Kidney (tissue), 14 donors: ENCODE results near the gene RASGRP2. TPM values are rescaled to one million over a fixed set of nuclear protein-coding genes. Genes with fewer than 3 reads are reported as not detected.

Source experiments
- DNase-seq, 5 donors: peaks; one replicate each; pipeline ENCODE4 v3.0.0-alpha.2; 2013 to 2020
- FAIRE-seq: peaks from 2 replicates; lab custom pipeline; 2012; peaks lifted over from hg19 to GRCh38; lab: Jason Lieb, UNC
- H3K27ac ChIP-seq, 2 donors: one replicate each; pipeline ENCODE4 v1.7.0; 2013; ENCODE audit warnings: low read depth in 2 of 2, low read length in 2 of 2, inconsistent platforms in 1 of 2
- H3K27me3 ChIP-seq: one replicate; pipeline ENCODE4 v1.7.1; 2013; ENCODE audit warnings: low read length, inconsistent platforms; ENCODE audit not compliant: control insufficient read depth, insufficient read depth
- H3K36me3 ChIP-seq, 3 donors: one replicate each; pipeline versions ENCODE4 v1.7.0 to v1.7.1; 2013; ENCODE audit warnings: low read length in 3 of 3, control low read depth in 1 of 3, inconsistent platforms in 1 of 3; ENCODE audit not compliant: insufficient read depth in 3 of 3, control insufficient read depth in 2 of 3
- H3K4me1 ChIP-seq, 3 donors: one replicate each; pipeline versions ENCODE4 v1.7.0 to v1.7.1; 2013; ENCODE audit warnings: low read length in 3 of 3, inconsistent platforms in 1 of 3, low read depth in 1 of 3; ENCODE audit not compliant: control insufficient read depth in 2 of 3, insufficient read depth in 2 of 3
- H3K4me3 ChIP-seq, 3 donors: one replicate each; pipeline versions ENCODE4 v1.7.0 to v1.8.1; 2013; ENCODE audit warnings: low read length in 3 of 3, control low read depth in 1 of 3, inconsistent platforms in 1 of 3
- H3K9ac ChIP-seq, 3 donors: one replicate each; pipeline versions ENCODE4 v1.7.0 to v1.7.1; 2013; ENCODE audit warnings: low read length in 3 of 3, control low read depth in 1 of 3, inconsistent platforms in 1 of 3
- H3K9me3 ChIP-seq, 3 donors: one replicate each; pipeline versions ENCODE4 v1.7.0 to v1.7.1; 2013; ENCODE audit warnings: low read length in 3 of 3, control low read depth in 1 of 3, inconsistent platforms in 1 of 3; ENCODE audit not compliant: control insufficient read depth in 2 of 3, insufficient read depth in 1 of 3
- CTCF ChIP-seq: IDR thresholded peaks from 3 replicates; pipeline ENCODE4 v1.5.1; 2012; ENCODE audit warnings: mild to moderate bottlenecking, moderate library complexity, borderline replicate concordance; ENCODE audit not compliant: insufficient read depth; ENCODE audit errors: extremely low read depth
- intact Hi-C: fragments of 100-400 bp; cut with DNase I; formaldehyde crosslinking; loops from one replicate; pipeline ENCODE4 v1.11.1; 2022
- polyA plus RNA-seq: library from polyadenylated mRNA; stranded (reverse); fragments of 350-450 nt; fragmentation: Illumina TruSeq; extraction: RNeasy Lipid Tissue Mini Kit (QIAGEN cat#74804); gene quantifications from one replicate; pipeline ENCODE4 v1.2.3, GENCODE V29; 2014; ENCODE audit warnings: low read depth, low replicate concordance; ENCODE audit not compliant: insufficient read depth
- total RNA-seq: library from RNA; stranded (reverse); fragmentation: NEBNext Ultra II Directional; extraction: Animal tissue kit (Norgen Biotek cat#: 25700); gene quantifications from one replicate; pipeline ENCODE4 v1.2.1, GENCODE V29; 2021
- donor health status: control.
- donor health status: control.
- donor health status: control.
- donor health status: control.
- donor health status: control.
- donor health status: DM: yes; HTN: yes; CAD: no.
- donor health status: Normal renal cell carcinoma (clear cell type).

RASGRP2 gene
- total and polyA plus RNA-seq, 2 donors from 2014 or later, result 14.1 to 42.6 TPM

- DNase-seq, result no peak
- H3K27me3 ChIP-seq, result peaks cover 4% of the 10 kb centered on the region
- FAIRE-seq, result no peak
These were observed 23.8 kb downstream of the RASGRP2 start for GRCh38 chr11:64720167-64720566.

GRCh38 chr11:64719406-64719805, 24.5 kb downstream of the RASGRP2 start:
- peaks cover 5% of the 10 kb centered on the region for H3K27me3 ChIP-seq
- H3K4me1 ChIP-seq, result no peaks in the 10 kb centered on the region
- H3K9me3 ChIP-seq, result no peaks in the 10 kb centered on the region
- TF ChIP-seq CTCF, result no peak
- intact Hi-C loops, result no loop called here
- no peak overlapping the region for H3K27ac ChIP-seq
- DNase-seq, result no peak
- no peak overlapping the region for H3K4me3 ChIP-seq
- no peak overlapping the region for H3K9ac ChIP-seq
- no peak for FAIRE-seq
- no peaks in the 10 kb centered on the region for H3K36me3 ChIP-seq

More at GRCh38 chr11:64720167-64720566, 23.8 kb downstream of the RASGRP2 start:
- H3K36me3 ChIP-seq, result no peaks in the 10 kb centered on the region
- no peak overlapping the region for H3K27ac ChIP-seq
- intact Hi-C loops, result no loop called here
- TF ChIP-seq CTCF, result no peak
- H3K9ac ChIP-seq, result no peak overlapping the region
- no peak overlapping the region for H3K4me3 ChIP-seq
- H3K9me3 ChIP-seq, result no peaks in the 10 kb centered on the region
- H3K4me1 ChIP-seq, result no peaks in the 10 kb centered on the region

- peaks cover 5% of the 10 kb centered on the region for H3K27me3 ChIP-seq
- no peak for FAIRE-seq
- no peaks in the 10 kb centered on the region for H3K4me1 ChIP-seq
- DNase-seq, result no peak
- no peak for TF ChIP-seq CTCF
- H3K9ac ChIP-seq, result no peak overlapping the region
- no peaks in the 10 kb centered on the region for H3K9me3 ChIP-seq
- intact Hi-C loops, result no loop called here
- H3K27ac ChIP-seq, result no peak overlapping the region
- H3K36me3 ChIP-seq, result no peaks in the 10 kb centered on the region
- H3K4me3 ChIP-seq, result no peak overlapping the region
These were observed 25.2 kb downstream of the RASGRP2 start for GRCh38 chr11:64718780-64719124.

GRCh38 chr11:64718084-64718779, 25.7 kb downstream of the RASGRP2 start:
- H3K4me3 ChIP-seq, result no peak overlapping the region
- no peak overlapping the region for H3K9ac ChIP-seq
- no peak for FAIRE-seq
- no peaks in the 10 kb centered on the region for H3K9me3 ChIP-seq
- no peaks in the 10 kb centered on the region for H3K4me1 ChIP-seq
- no peak overlapping the region for H3K27ac ChIP-seq
- H3K27me3 ChIP-seq, result peaks cover 5% of the 10 kb centered on the region
- no peaks in the 10 kb centered on the region for H3K36me3 ChIP-seq
- DNase-seq, result no peak
- intact Hi-C loops, result no loop called here
- TF ChIP-seq CTCF, result no peak
